Epithelial cell of esophagus (primary cell): ENCODE results near the gene HSP90AA1.
A peak's percentile ranks its signal among the peaks of the same experiment; 100 is the strongest.

ENCODE experiments used
- DNase-seq: peaks from one replicate; pipeline ENCODE4 v3.0.0; 2010; ENCODE audit warnings: low read depth
- H3K4me3 ChIP-seq: 2 replicates; pipeline ENCODE4 v1.5.1; 2011; ENCODE audit warnings: mild to moderate bottlenecking, low read length, control low read depth
- TF ChIP-seq, protein P1 (sequence below): IDR thresholded peaks from 2 replicates; pipeline ENCODE4 v1.5.1; 2011; ENCODE audit warnings: low read depth, mild to moderate bottlenecking, low read length, control low read depth, inconsistent platforms; ENCODE audit not compliant: insufficient read depth; ENCODE audit errors: missing control alignments

The HSP90AA1 gene

DNA sequence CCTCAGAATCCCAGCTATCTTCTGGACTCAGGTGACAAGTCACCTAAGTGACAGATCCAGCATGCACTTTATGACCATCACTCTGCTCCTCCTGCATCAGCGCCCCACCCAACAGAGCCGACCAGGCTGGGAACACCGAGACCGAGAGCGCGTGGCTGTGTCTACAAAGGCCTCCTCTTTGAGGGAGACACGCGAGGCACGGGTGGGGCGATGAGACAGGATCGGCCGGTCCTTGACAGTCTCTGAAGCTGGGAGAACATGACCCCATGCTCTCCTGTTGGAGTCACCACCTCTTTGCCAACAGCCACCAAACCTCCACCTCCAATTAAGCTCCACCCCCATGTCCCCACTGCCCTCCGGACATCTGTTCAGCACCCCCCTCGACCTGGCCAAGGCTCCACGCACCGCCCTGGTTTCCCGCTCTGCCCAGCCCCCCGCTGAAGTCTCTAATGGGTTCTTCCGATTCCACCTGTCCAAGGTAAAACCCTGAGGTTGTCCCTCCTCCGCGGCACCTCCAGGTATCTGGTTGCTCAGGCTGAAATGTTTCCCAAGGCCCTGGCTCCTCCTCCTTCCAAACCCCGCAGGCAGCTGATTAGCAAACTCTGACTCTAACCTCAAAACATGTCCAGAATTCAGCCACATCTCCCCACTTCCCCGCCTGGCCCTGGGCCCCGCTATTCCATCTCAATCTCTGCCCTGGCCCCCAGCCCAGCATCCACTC, 31.5 kb downstream of the HSP90AA1 start:
- H3K4me3 ChIP-seq, result no peak overlapping the region
- TF ChIP-seq, protein P1, sequence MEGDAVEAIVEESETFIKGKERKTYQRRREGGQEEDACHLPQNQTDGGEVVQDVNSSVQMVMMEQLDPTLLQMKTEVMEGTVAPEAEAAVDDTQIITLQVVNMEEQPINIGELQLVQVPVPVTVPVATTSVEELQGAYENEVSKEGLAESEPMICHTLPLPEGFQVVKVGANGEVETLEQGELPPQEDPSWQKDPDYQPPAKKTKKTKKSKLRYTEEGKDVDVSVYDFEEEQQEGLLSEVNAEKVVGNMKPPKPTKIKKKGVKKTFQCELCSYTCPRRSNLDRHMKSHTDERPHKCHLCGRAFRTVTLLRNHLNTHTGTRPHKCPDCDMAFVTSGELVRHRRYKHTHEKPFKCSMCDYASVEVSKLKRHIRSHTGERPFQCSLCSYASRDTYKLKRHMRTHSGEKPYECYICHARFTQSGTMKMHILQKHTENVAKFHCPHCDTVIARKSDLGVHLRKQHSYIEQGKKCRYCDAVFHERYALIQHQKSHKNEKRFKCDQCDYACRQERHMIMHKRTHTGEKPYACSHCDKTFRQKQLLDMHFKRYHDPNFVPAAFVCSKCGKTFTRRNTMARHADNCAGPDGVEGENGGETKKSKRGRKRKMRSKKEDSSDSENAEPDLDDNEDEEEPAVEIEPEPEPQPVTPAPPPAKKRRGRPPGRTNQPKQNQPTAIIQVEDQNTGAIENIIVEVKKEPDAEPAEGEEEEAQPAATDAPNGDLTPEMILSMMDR, result no peak
- peak; percentile 83 for DNase-seq

DNA sequence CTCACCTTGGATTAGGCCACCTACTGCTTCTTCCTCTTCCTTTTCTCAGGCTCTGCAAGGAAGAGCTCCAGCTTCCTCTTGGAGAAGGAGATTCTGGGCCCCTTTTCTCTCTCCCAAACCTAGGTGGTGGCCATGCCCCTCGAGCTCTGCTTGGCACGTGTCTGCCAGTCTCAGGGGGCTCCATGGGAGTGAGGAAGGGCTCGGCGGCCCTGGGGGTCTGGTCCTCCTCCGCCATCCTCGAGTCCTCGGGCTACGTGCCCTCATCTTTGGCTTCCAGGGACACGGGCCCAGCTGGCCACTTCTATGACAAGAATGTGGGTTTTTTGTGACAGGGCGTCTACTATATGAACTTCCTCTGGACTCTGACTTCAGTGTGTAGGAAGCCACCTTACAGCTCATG, 34.3 kb downstream of the HSP90AA1 start:
- TF ChIP-seq, protein P1, result no peak
- no peak overlapping the region for H3K4me3 ChIP-seq
- DNase-seq, result no peak

DNA sequence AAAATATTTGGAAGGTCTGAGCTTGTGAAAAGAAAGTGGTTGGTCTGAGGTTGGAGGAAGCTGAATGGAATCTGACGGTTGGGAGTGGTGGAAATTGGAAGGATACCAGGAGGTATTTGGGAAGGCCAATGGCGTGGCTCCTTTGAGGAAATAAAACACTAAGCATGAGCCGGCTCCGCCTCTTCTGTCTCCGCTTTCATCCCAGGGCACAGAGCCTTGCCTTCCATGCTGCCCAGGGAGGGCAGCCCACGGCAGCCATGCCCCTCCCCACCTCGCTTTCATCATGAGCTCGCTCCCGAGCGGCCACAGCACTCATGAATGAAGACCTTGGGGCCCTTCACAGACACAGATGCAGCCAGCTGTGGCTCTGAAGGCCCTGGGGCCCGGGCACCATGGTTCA, 36.2 kb downstream of the HSP90AA1 start:
- H3K4me3 ChIP-seq, result no peak overlapping the region
- no peak for DNase-seq
- TF ChIP-seq, protein P1, result no peak

DNA sequence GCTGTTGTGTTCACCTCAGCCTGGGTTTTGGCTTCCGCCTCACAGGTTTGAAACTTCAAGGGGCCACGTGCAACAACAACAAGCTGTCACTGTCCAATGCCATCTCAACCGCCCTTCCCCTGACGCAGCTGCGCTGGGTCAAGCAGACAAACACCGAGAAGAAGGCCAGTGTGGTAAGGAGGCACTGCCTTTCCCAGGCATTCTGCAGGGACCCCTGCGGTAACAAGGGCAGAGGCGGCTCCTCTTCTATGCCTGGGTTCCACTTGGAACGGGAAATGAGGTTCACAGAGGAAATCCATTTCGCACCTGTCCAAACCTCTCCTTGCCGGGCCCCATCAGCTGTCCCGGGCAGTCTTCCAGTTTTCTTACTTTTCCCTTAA, 36.8 kb downstream of the HSP90AA1 start:
- TF ChIP-seq, protein P1, result no peak
- H3K4me3 ChIP-seq, result no peak overlapping the region
- no peak for DNase-seq

DNA sequence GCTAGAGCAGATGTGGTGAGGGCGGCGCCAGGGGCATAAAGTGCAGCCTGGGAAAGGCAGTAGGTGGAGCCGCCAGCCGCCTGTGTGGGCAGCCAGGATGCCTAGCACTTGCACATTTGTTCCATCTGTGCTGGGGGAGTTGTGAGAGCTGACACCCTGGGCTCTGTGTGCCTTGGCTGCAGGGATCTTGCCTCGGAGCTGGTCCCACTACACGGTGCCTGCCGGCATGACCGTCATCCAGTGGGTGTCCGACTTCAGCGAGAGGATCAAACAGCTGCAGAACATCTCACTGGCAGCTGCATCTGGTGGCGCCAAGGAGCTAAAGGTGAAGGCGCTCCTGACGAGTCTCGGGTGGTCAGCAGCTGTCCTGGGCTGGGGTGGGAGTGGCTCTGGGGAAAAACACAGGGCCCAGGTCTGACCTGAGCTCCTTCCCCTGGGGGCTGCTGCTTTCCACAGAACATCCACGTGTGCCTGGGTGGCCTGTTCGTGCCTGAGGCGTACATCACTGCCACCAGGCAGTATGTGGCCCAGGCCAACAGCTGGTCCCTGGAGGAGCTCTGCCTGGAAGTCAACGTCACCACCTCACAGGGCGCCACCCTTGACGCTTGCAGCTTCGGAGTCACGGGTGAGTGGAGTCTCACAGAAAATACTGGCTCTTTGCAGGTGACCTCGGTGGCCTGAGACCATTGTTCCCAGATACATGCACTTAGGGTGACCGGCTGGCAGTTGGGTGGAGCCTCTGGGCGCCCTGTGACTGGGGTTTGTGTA, 37.4 kb downstream of the HSP90AA1 start:
- TF ChIP-seq, protein P1, result no peak
- DNase-seq, result no peak
- no peak overlapping the region for H3K4me3 ChIP-seq

DNA sequence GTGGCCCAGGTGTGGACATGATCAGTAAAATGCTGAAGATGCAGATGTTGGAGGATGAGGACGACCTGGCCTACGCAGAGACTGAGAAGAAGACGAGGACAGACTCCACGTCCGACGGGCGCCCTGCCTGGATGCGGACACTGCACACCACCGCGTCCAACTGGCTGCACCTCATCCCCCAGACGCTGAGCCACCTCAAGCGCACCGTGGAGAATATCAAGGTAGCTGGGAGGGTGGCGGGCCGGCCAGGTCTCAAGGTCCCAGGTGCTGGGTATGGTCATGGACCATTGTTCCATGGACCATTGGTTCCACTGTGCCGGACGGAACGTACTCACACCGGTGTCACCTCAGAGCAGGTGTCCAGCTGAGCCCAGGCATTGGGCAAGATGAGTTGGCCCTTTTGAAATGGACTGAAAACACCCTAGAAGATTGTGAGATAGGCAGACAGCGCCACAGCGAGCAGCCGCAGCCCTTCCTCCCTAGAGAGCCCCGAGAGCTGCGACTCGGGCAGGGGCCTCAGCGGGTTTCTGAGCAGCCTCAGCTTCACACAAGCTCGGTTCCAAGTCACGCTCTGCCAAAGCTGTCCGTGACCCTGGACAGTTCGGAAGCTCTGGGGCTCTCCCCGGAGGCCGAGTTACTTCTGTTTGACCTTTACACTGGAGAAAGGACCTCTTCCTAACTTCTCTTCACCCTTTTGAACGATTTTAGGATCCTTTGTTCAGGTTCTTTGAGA, 38.9 kb downstream of the HSP90AA1 start:
- no peak overlapping the region for H3K4me3 ChIP-seq
- TF ChIP-seq, protein P1, result no peak
- no peak for DNase-seq
